GM18870 (cell line): Measurements from ENCODE around the gene CARMIL1.
A peak's percentile ranks its signal among the peaks of the same experiment; 100 is the strongest.
"Not testable (repeated sequence)": the region's sequence is repeated elsewhere in the genome, so short reads cannot be mapped to it uniquely, and the experiment has no call there.

Source experiments
- ATAC-seq: cut with Tn5 transposase; IDR thresholded peaks from one replicate; pipeline ENCODE4 v1.9.1; 2021; ENCODE audit warnings: moderate library complexity; ENCODE audit not compliant: unreplicated experiment

The CARMIL1 gene

DNA sequence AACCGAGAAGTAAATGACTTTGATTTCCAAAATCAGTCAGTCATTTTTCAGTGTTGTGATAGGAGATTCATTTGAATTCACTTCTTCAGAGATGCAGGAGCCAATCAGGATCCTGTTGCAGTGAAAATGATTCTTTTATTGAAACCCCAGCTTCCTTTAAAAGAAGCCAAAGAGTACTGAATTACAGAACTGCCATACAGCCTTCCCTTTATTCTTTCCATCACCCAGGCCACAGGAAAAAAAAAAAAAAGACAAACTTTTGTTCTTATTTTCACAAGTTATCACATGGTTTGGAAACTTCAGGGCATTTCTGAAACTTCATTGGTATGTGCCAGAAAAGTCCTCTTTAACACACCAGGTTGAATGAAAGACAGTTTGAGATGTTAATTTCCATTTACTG is 1.8 kb upstream of the CARMIL1 start:
- ATAC-seq = no peak

DNA sequence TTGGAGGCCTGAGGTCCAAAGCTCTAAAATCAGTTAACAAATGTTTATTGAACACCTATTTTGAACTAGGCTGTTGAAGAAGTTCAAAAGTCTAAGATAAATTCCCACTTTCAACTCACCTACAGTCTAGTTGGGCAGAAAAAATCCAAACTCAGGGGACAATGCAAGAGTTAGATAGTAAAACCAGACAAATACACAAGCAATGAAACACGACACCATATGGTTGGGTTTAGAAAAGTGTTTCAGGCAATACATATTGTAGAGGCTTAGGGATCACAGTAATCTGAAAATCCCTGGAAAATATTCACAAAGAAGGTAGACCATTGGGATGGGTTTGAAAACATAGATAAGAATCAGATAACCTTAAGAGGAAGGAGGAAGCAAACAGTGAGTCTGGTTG is 1.3 kb upstream of the CARMIL1 start:
- no peak for ATAC-seq

DNA sequence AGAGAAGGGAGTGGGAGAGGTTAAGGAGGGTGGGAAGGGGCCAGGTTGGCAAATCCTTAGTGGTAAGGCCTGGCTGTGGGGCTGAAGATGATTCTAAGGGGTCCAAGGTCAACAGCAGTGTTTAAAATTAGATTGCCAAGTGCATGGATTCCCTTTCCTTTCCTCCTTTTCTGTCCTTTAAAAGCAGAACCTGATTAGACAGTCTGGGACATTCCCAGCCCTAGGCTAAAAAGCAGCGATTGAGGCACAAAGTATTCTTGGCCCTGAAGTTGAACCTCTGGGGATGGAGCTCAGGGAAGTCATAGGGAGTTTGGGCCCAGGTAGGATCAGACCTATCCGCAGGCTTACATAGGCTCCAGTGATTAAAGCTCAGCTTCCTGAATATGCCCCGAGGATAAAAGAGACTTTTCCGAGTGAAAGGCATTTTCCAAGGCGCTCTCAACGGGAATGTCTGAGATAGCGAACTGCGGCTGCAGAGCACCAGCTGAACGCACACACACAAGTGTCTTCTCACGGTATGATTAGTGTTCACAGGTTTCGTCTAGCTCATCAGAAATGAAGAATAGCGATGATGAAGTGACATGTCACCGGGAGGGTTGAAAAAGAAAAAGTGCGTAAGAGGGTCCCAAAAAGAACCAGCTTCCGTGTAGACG is 787 bp upstream of the CARMIL1 start:
- ATAC-seq = peak; percentile 17

DNA sequence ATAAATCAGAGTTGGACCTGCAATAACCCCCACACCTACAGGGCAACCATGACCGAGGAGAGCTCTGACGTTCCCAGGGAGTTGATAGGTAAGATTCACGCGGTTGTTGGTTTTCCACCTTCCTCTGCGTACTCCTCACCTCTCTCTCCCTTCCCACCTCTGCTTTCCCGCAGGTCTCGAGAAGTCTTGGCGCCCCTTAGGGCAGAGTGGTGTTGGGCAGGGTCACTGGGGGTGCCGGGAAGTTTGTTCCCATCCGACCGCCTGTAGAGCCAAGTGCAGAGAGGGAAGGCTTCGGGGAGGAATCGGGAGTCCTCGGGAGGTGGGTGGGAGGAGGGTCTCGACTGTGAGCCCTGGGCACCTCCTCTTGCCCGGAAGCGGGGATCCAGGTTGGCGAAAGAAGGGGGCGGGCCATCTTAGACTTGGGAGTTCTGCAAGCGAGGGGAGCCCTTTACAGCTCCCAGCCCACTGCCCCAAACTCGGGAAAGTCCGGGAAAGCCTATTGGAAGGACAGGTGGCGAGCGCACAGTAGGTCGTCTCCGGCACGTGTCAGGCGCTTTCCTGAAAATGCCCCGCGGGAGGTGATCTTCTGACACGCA is 672 bp downstream of the CARMIL1 start:
- no peak for ATAC-seq

DNA sequence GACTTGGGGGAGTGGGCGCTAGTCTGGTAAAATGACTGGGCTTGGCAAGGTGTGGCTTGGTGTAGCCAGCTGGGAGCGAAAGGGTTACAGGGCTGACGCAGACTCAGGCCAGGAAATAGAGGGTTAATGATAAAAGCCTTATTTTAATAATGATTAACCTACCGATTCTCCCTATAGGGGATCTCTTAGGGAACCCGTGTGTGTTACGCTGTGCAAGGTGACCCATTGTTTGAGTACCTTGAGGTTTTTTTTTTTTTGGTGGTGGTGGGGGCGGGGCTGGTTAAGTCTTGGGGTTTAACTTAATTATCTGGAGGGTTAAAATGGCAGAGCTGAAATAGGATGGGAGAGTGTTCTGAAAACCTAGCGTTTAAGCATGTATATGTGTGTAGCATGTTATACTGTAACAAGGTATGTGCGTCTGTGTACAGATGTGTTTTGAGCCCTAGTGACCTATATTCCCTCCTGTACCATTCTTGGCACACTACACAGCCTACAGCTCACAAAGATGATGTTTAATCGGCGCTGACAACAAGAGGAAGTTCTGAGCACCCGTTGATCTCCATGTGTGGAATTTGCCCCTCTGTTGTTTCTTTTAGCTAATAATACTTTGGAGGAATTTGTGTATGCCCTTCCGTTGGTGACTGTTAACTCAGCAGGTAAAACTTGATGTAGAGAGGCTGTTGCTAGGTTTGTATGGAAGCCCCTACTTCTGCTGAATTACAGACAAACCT is 1.3 kb downstream of the CARMIL1 start:
- no peak for ATAC-seq

DNA sequence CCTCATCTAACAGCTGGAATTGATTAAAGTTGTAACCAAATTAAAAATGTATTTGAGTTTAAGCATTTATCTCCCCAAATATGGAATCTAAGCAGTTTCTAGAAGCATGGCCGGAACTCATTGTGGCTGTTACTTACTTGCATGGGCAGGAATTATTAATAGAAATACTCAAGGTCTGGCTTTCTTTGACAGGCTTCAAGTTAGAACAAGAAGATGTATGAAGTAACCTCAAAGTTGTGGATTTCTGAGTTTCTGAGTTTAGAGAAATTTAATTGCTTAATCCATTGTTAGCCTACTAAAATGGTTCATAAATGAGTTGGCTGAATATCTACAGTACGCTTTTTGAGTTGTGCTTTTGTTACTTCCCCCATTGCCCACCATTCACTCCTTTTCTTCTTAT is 7.7 kb downstream of the CARMIL1 start:
- no peak for ATAC-seq

DNA sequence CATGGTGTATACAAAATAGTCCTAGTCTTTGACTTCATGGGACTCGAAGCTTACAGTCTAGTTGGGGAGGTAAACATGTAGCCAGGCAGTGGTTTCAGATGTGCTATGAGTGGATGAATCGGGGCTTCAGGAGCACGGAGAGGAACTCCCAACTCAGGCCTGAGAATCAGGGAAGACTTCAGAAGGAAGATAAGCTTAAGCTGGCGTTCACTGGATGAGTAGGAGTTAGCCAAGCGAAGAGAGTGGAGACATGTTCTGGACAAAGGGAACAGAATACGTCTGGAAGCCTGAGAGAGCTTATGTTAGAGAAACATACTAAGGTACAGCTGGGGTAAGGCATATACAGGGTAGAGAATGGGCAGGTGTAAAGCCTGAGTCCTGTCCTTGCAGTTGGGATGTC is 8.8 kb downstream of the CARMIL1 start:
- no peak for ATAC-seq

DNA sequence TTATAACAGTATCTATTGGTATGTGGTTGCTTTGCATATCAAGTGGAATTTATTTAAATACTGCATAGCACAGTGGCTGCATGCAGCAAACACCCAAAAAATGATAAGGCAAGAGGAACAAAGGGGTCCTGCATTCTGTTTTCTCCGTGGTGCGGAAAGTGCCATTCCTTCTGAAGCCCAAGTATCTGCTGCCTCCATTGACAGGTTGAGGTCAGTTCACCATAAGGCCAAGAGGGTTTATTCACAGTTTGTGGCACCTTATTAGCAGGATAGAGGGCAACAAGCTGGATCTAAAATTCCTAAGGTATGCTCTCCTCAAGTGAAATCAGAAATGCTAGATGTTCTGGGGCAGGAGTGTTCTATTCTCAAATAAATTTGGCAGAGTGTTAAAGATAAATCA is 9.3 kb downstream of the CARMIL1 start:
- ATAC-seq = no peak

DNA sequence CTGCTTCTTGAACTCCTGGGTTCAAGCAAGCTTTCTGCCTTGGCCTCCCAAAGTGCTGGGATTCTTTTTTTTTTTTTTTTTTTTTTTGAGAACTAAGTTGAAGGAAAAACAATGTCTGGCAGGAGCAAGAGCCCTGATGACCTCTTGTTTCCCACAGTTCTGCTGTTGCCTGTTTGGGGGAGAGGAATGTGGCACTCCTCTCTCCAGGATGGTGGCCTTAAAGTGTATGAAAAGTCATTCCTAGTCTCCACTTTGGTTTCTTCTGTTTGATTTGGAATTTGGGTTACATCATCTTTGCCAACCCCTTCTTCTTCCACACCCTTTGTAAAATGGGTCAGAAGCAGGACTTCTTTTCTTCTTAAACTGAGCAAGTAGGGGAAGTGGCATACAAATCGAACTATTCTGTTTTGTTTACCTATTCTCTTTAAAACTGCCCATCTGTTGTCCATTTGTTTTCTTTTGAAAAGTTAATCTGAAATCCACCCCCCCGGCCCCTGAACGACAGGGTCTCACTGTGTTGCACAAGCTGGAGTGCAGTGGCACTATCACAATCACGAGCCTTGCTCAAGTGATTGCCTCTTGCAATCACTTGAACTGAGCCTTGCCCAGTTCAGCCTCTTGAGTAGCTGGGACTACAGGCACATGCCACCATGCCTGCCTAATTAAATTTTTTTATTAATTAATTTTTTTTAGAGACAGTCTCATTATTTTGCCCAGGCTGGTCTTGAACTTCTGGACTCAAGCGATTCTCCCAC is 11.3 kb downstream of the CARMIL1 start:
- ATAC-seq = no peak

DNA sequence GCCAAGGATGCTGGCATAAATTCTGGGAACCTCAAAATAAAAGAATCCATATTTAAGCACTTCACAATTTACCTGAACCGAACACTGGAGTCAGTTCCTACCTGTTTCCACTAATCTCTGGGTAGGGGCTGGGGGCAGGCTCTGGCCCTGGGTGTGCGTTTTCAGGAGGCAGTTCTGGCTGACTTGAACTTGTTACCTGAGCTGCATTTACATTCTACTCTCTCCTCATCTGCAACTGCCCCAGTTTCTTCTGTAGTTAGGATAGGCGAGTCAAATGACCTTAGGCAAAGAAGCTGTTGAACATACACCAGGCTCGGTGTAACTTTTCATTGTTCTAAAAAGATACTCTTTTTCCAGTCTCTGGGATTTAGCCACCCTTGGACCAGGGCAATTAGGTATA is 13.2 kb downstream of the CARMIL1 start:
- no peak for ATAC-seq

DNA sequence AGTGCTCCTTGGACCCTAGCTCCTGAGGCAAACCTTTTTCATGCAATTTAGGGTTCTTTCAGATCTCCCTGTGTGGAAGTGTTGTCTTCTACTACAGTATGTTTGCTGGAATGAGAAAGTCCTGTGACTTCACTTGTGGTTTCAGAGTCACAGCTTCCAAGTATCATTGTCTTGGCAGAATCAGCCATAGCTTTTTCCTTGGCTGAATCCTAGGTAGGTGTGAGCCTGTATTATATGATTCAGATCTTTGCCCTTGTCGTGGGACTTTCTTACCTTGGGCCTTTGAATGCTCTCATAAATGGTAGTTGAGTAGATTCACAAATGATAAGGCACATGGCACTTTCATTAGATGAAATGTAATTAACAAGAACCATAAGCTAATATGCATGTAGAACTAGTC is 16.5 kb downstream of the CARMIL1 start:
- ATAC-seq = no peak

DNA sequence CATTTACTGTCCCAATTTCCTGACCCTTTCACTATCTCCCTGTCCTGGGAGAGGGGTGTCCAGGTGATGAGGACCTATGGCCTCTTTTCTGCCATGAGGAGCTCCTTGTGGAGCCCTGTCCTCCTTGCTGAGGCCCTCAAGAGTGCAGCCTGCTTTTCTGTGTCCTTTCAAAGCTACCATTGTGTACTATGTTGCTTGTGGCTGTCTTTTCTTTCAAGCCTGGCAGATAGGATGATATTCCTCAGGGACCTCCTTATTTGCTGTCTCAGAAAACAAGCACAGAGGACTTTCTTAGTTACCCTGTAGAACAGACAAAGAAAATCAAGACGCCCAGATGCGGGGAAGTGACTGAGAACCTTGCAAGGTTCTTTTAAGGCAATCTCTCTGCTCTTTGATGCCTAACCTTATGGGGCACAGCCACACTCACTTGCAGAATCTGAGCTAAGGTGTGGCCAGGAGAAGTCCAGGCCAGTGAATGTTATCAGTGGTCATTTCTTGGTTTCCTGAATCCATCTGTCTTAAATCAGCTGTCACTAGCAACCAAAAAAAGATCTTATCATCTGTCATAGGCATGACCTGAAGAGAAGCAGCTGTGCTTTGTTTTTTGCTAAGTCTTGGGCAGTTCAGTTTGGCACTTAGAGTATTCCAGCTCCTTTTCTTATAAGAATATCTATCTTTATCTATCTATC is 17.2 kb downstream of the CARMIL1 start:
- ATAC-seq = no peak

DNA sequence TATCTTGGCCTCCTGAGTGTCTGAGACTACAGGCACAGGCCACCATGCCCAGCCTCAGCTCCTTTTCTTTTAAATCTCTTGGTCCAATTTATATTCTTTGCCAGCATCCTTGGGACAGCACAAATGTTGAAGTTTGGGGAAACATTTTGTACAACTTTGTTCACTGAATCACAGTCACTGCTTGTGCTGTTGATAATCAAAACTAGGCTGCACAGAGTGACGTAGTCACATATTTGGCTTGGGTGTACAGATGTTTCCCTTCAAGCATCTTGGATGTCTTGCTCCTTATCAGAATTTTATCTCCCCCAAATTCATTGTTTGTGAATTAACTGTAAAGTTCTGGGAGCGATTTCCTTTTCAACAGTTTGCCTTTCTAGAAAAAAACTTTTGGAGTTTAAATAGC is 17.9 kb downstream of the CARMIL1 start:
- ATAC-seq = no peak

DNA sequence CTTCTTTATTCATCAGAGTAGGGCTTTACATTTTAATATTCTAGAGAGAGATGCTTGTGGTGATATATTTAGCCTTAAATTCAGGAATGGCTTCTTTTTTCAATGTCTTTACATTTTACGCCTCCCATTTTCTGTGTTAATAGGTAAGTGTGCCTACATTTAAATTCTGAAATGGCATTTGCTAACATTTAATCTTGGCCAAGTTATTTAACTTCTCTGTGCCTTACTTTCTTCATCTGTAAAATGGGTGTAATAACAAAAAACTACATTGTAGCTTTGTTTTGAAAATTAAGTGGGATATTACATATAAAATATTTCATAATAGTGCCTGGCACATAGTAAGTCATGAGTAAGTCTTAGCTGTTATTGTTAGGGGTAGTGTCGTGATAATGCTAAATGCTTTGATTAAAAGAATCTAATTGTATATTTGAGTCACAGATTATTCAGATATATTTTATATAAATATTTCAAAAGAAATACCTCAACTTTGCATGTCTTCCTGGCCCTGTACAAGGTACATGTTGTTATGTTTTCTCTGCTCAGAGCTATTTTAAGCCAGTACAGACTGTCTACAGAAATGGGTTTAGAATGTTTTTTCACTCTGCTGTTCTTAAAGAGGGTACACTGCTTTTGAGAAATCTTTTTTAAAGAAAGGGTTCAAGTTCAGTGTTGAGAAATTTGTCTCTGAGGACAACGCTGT is 18.8 kb downstream of the CARMIL1 start:
- ATAC-seq = no peak

DNA sequence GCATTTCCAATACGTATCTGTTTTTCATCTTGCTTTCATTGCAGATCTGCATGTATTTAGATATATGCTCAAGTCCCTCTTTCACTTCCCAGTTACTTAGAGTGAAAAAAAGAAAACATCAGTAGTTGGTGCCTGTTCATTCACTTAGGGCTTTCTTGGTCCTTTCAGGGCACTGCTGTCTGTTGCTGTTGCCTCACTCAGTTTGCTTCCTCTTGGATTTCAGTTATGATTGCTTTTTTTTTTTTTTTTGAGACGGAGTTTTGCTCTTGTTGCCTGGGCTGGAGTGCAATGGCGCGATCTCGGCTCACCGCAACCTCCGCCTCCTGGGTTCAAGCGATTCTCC is 19.3 kb downstream of the CARMIL1 start:
- not testable (repeated sequence) for ATAC-seq

DNA sequence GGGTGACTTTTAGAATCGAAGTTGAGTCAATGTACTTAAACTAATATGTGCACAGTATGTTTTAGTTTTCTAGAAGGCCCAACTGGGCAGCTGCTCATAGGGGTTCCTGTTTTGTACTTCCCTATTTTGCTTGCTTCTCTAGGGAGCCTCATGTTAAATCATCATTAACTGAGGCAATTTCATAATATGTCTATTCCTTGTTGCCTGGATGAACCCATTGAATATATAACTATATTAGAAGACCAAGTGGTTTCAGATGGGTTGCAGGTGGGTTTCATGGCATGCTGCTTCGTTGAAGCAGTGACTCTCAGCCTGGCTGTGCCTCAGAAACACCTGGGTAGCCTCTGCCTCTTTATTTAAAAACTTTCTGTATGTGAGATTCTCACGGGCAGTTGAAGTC is 22.2 kb downstream of the CARMIL1 start:
- no peak for ATAC-seq

DNA sequence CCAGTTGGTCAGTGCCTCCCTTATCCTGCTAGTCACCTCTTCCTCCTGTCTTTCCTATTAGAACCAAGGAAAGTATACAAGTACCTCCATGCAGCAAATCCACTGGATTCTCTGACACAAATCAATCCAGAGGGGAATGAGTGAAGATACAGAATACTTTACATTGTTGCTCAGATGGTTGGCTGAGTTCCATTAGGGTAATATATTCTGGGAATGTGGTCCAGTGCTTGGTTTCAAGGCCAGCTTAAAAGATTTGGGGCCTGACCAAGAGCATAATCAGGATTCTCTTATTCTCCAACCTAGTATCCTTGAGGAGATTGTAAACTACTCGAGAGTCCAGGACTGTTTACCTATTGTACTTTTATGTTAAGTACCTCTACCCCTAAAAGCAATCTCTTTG is 23.0 kb downstream of the CARMIL1 start:
- ATAC-seq = no peak

DNA sequence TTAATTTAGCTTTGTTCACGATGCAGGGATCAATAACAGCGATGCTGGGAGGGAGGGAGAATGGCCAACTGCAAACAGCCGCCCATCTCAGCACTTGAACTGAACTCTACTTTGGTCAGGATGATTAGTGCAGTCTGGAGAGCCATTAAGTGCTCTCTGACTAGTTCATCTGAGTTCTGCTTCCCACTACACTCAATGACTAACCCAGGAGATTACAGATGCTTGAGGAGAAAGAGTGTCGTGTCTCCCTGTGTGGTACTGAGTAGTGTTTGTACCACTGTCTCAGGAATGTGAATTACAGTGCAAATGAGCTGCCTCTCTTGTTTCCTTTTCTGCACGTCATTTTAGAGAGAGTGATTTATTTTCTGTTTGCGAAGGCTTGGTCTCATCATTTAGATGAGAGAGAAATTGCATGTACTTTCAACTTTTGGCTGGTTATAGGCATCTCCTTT is 23.5 kb downstream of the CARMIL1 start:
- ATAC-seq = no peak

DNA sequence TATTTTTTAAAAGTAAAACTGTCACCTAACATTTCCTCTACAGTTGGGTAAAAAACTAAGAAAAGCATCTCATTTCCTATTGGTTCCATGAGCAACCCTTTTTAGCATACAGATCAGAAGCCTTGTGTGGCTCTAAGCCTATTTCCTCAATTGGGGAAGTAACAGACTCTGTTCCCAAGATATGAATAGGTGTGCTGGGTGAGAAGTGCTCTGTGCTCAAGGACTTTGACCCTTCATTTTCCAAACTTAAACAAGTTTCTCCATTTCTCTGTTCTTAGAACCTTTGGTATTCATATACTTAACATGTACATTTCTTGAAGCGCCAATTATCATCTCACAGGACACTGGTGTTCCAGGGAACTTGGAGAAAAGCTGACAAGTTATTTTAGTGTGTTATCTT is 24.1 kb downstream of the CARMIL1 start:
- no peak for ATAC-seq

DNA sequence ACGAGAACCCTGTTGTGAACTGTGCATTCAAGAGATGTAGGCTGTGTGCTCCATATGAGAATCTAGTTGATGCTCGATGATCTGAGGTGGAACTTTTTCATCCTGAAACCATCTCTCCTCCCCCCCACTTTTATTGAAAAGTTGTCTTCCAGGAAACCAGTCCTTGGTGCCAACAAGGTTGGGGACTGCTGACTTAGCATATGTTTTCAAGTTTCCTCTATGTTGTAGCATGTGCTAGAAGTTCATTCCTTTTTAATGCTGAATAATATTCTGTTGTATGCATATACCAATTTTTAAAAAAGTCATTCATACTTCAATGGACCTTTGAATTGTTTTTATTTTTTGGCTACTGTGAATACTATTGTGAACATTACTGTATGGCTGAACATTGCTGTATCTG is 27.2 kb downstream of the CARMIL1 start:
- ATAC-seq = no peak
